Right lobe of liver (tissue), 4 donors: ENCODE data around the gene RCAN2.

Source experiments
- CTCF ChIP-seq, 4 donors: fragments of 200-600 bp in 3 of 4; fragments of 450-650 bp in 1 of 4; IDR thresholded peaks; one replicate each; pipeline versions ENCODE4 v1.5.1 to v1.8.0; 2016 to 2022; ENCODE audit warnings: antibody characterized with exemption in 4 of 4, mild to moderate bottlenecking in 2 of 4
- POLR2A ChIP-seq: fragments of 450-650 bp; IDR thresholded peaks from one replicate; pipeline ENCODE4 v1.6.1; 2017; ENCODE audit warnings: antibody characterized with exemption, mild to moderate bottlenecking
- donor health status: DM: no; HTN: no; CAD: no.
- donor health status: DM: no; HTN: no; CAD: no.
- donor health status: DM: no; HTN: yes; CAD: no.

GRCh38 chr6:46186583-46186982 lies 304.7 kb downstream of the RCAN2 start:
- TF ChIP-seq CTCF (IDR thresholded peaks at IDR 0.05), result no peak
- TF ChIP-seq POLR2A, result no peak
